Karpas-422 (cell line): ENCODE results near the gene BLCAP. TPM values are rescaled to one million over a fixed set of nuclear protein-coding genes. Genes with fewer than 3 reads are reported as not detected.

Source experiments
- DNase-seq: peaks from one replicate; pipeline ENCODE4 v3.0.0-alpha.2; 2015
- H2AFZ ChIP-seq: fragments of 200-600 bp; sonication (generic); 2 replicates; pipeline ENCODE4 v1.6.1; 2014; ENCODE audit warnings: antibody characterized with exemption, low read length, mixed read lengths
- H3K27ac ChIP-seq: fragments of 200-600 bp; sonication (generic); 2 replicates; pipeline ENCODE4 v1.5.1; 2014; ENCODE audit warnings: mild to moderate bottlenecking, low read length, moderate library complexity
- H3K27me3 ChIP-seq: fragments of 200-600 bp; sonication (generic); 2 replicates; pipeline ENCODE4 v1.6.1; 2014; ENCODE audit warnings: low read length, mixed read lengths
- H3K36me3 ChIP-seq: fragments of 200-600 bp; sonication (generic); 2 replicates; pipeline ENCODE4 v1.6.1; 2014; ENCODE audit warnings: low read length, mixed read lengths; ENCODE audit not compliant: insufficient read depth
- H3K4me1 ChIP-seq: fragments of 200-600 bp; sonication (generic); 2 replicates; pipeline ENCODE4 v1.6.1; 2014; ENCODE audit warnings: mild to moderate bottlenecking, low read length, mixed read lengths
- H3K4me2 ChIP-seq: fragments of 200-600 bp; sonication (generic); 2 replicates; pipeline ENCODE4 v1.6.1; 2014; ENCODE audit warnings: low read length, low read depth, mild to moderate bottlenecking; ENCODE audit not compliant: poor library complexity, severe bottlenecking
- H3K4me3 ChIP-seq: fragments of 200-600 bp; sonication (generic); 2 replicates; pipeline ENCODE4 v1.5.1; 2014; ENCODE audit warnings: mild to moderate bottlenecking, antibody characterized with exemption, low read length, mixed read lengths
- H3K79me2 ChIP-seq: fragments of 200-600 bp; sonication (generic); 2 replicates; pipeline ENCODE4 v1.6.1; 2014; ENCODE audit warnings: mild to moderate bottlenecking, low read length, mixed read lengths
- H3K9ac ChIP-seq: fragments of 200-600 bp; sonication (generic); 2 replicates; pipeline ENCODE4 v1.6.0; 2014; ENCODE audit warnings: low read length
- H3K9me2 ChIP-seq: fragments of 200-600 bp; sonication (generic), shearing (Covaris generic); replicated peaks from 2 replicates; pipeline ENCODE4 v1.6.0; 2014; ENCODE audit warnings: mild to moderate bottlenecking, low read length, moderate library complexity; ENCODE audit not compliant: insufficient read depth
- H3K9me3 ChIP-seq: fragments of 300-700, 200-600 bp; sonication (generic); 2 replicates; pipeline ENCODE4 v1.6.1; 2014; ENCODE audit warnings: low read length, mixed read lengths
- H4K20me1 ChIP-seq: fragments of 200-600 bp; sonication (generic); 2 replicates; pipeline ENCODE4 v1.6.1; 2014; ENCODE audit warnings: mild to moderate bottlenecking, antibody characterized with exemption, low read length, low read depth; ENCODE audit not compliant: insufficient read depth
- total RNA-seq: library from RNA; depleted of rRNA; stranded (reverse); fragments of >200 nt; shearing (Covaris generic); gene quantifications from 2 replicates; pipeline ENCODE4 v1.2.3, GENCODE V29; 2014; ENCODE audit warnings: low replicate concordance

Gene BLCAP
- total RNA-seq, 1 experiment from 2014 or later: 119 TPM

DNA sequence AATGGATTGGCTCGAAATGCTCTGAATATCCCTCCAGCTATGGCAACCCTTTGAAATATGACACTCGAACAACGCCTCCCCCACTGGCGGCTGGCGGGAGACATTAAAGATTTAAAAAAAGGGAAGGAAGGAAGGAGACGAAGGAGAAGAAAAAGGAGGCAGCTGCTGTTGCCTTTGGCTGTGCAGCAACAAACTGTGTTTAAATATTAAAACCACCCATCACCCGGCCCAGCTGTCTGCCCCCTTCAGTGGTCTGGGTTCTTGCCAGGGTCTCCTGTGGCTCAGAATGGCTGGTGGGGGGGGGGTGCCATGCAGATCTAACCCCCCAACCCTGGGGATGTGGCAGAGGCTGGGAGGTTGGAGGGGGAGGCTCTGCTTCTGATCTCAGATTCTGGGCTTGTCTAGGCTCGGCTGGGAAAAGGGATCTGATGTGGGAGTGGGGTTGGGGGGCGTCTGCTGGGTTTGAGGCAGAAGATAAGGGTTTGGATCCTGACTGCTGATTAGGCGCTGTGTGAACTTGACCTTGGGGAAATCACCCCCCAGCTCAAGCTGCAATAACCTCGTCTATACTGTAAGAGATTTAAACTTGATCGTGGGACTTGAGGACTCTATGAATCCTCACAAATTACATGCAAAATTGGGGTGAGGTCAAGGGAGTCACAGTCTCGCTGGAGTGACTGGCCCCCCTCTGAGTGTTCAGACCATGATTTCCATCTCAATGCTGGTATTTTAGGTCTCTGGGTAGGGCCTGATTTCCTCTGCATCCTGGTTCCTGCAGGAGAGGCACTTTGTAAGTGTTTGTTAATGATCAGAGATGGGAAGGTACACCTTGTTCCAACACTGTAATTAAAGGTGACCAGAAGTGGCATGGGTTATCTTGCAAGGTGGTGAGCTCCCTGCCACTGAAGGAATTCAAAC is 40.3 kb upstream of the BLCAP start:
- no peak overlapping the region for H2AFZ ChIP-seq
- no peak overlapping the region for H3K27ac ChIP-seq
- no peaks in the 10 kb centered on the region for H3K79me2 ChIP-seq
- no peak for DNase-seq
- peak overlapping the region; percentile 27; the same call in 1 of the 2 replicates for H3K4me3 ChIP-seq
- peaks cover 3% of the 10 kb centered on the region; the same call in 1 of the 2 replicates for H4K20me1 ChIP-seq
- H3K9me2 ChIP-seq: no peaks in the 10 kb centered on the region
- H3K4me2 ChIP-seq: peak overlapping the region; percentile 44
- H3K9ac ChIP-seq: no peak overlapping the region
- H3K4me1 ChIP-seq: peaks cover 11% of the 10 kb centered on the region
- H3K27me3 ChIP-seq: no peaks in the 10 kb centered on the region
- no peaks in the 10 kb centered on the region for H3K36me3 ChIP-seq
- no peaks in the 10 kb centered on the region for H3K9me3 ChIP-seq

DNA sequence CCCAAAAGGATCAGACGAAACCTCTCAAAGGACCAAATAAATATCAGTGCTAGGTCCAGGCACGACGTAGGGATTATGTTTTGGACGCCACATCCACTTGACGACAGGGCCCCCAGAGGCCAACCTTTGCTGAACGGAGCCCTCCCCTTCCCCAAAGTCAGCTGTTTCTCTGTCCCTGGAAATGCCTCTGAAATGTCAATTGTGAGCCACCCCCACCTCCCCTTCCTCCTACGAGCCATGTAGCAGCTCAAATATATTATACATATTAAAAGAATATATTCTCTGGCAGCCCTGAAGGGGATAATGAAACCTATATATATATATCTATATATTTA is 39.6 kb upstream of the BLCAP start:
- H3K9me2 ChIP-seq: no peaks in the 10 kb centered on the region
- no peak overlapping the region for H3K27ac ChIP-seq
- H3K36me3 ChIP-seq: no peaks in the 10 kb centered on the region
- H3K4me3 ChIP-seq: no peak overlapping the region
- peaks cover 11% of the 10 kb centered on the region for H3K4me1 ChIP-seq
- H3K9ac ChIP-seq: no peak overlapping the region
- H2AFZ ChIP-seq: no peak overlapping the region
- H3K27me3 ChIP-seq: no peaks in the 10 kb centered on the region
- H3K79me2 ChIP-seq: no peaks in the 10 kb centered on the region
- DNase-seq: no peak
- no peaks in the 10 kb centered on the region for H3K9me3 ChIP-seq
- H3K4me2 ChIP-seq: no peak overlapping the region
- peaks cover 3% of the 10 kb centered on the region; the same call in 1 of the 2 replicates for H4K20me1 ChIP-seq

DNA sequence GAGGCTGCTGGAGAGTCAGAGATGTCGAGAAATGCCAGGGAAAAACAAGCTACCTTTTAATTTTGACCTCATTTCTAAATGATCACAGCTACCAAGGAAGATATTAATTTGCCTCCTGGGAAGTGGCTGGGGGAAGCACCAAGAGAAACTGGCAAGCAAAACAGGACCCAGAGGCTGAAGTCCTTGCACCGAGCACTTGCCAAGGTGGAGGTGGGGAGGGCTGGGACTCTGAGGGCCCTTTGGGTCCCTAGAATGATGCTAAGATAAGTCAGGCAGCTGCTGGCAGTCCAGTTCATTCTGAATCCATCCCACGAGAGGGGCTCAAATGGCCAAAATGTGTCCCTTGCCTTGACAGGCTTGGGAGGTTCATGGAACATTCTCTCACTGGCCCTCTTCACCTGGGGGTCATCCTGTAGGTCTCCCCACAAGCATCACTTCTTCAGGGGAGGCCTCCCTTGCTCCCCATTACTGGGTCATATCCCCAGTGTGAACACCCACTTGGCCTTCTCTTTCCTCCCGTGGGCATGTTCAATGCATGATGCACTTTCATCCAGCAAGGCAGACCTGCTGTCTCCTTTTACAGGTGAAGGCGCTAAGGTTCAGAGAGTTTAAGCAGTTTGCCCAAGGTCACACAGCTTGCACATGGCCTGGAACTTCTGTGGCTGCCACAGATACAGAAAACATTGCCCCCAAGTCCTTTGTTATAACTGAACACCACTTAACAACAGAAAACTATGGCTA is 39.1 kb upstream of the BLCAP start:
- no peak overlapping the region for H3K27ac ChIP-seq
- H3K9me3 ChIP-seq: no peaks in the 10 kb centered on the region
- H2AFZ ChIP-seq: no peak overlapping the region
- H3K79me2 ChIP-seq: no peaks in the 10 kb centered on the region
- peaks cover 11% of the 10 kb centered on the region for H3K4me1 ChIP-seq
- H4K20me1 ChIP-seq: peaks cover 3% of the 10 kb centered on the region; the same call in 1 of the 2 replicates
- no peaks in the 10 kb centered on the region for H3K27me3 ChIP-seq
- no peak overlapping the region for H3K9ac ChIP-seq
- H3K4me2 ChIP-seq: no peak overlapping the region
- no peaks in the 10 kb centered on the region for H3K36me3 ChIP-seq
- no peaks in the 10 kb centered on the region for H3K9me2 ChIP-seq
- no peak for DNase-seq
- H3K4me3 ChIP-seq: no peak overlapping the region

DNA sequence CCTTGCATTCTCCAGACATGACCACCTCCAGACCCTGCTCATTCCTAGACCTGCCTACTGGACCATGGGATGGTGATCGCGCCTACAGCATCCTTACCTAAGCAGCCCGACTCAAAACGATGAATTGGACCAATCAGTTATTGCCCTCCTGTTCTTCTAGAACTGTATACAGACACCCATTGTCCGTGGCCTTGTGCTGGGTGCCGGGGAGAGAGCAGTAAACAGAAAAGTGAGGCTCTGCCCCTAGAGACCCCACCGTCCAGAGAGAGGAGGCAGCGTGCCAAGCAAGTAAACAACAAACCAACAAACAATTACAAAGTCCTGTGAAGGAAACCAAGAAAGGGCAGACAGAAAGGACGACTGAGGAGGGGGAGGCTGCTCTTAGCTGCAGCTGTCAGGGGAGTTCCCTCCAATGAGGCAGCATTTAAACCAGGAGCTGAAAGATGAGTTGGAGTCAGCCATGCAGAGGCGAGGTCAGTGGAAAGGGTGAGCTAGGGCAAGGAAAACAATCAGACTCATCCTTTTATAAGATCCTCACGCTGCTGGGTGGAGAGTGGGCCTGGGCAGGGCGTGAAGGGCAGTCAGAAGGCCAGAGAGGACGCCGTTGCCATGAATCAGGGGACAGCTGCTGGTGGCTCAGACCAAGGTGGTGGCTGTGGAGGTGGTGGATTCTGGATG is 37.6 kb upstream of the BLCAP start:
- Histone ChIP-seq H3K36me3 (no peaks in the 10 kb centered on the region), H3K4me2 (no peak overlapping the region), H3K4me3 (no peak overlapping the region), H3K27ac (no peak overlapping the region), H3K27me3 (no peaks in the 10 kb centered on the region), H3K9me2 (no peaks in the 10 kb centered on the region), H3K4me1 (peaks cover 11% of the 10 kb centered on the region), H3K79me2 (no peaks in the 10 kb centered on the region), H4K20me1 (peaks cover 3% of the 10 kb centered on the region; the same call in 1 of the 2 replicates), H2AFZ (no peak overlapping the region), H3K9ac (no peak overlapping the region), H3K9me3 (no peaks in the 10 kb centered on the region)
- no peak for DNase-seq

- no peak overlapping the region for H3K9ac ChIP-seq
- H3K9me2 ChIP-seq: no peaks in the 10 kb centered on the region
- no peaks in the 10 kb centered on the region for H3K9me3 ChIP-seq
- H3K4me2 ChIP-seq: no peak overlapping the region
- peaks cover 3% of the 10 kb centered on the region; the same call in 1 of the 2 replicates for H4K20me1 ChIP-seq
- H3K4me1 ChIP-seq: peaks cover 11% of the 10 kb centered on the region
- H3K4me3 ChIP-seq: no peak overlapping the region
- H2AFZ ChIP-seq: no peak overlapping the region
- H3K36me3 ChIP-seq: no peaks in the 10 kb centered on the region
- no peaks in the 10 kb centered on the region for H3K79me2 ChIP-seq
- peak; percentile 69 for DNase-seq
- no peak overlapping the region for H3K27ac ChIP-seq
- H3K27me3 ChIP-seq: no peaks in the 10 kb centered on the region
Observed at GRCh38 chr20:37564388-37565133, 36.9 kb upstream of the BLCAP start.

- no peak overlapping the region for H3K4me3 ChIP-seq
- no peaks in the 10 kb centered on the region for H3K9me2 ChIP-seq
- H4K20me1 ChIP-seq: peaks cover 3% of the 10 kb centered on the region; the same call in 1 of the 2 replicates
- no peak overlapping the region for H3K27ac ChIP-seq
- no peak for DNase-seq
- H3K27me3 ChIP-seq: no peaks in the 10 kb centered on the region
- H3K36me3 ChIP-seq: no peaks in the 10 kb centered on the region
- H2AFZ ChIP-seq: no peak overlapping the region
- H3K9me3 ChIP-seq: no peaks in the 10 kb centered on the region
- H3K79me2 ChIP-seq: no peaks in the 10 kb centered on the region
- no peak overlapping the region for H3K9ac ChIP-seq
- H3K4me2 ChIP-seq: no peak overlapping the region
- H3K4me1 ChIP-seq: peaks cover 11% of the 10 kb centered on the region
Observed at GRCh38 chr20:37564016-37564387, 36.3 kb upstream of the BLCAP start.

GRCh38 chr20:37562695-37563480 is 35.2 kb upstream of the BLCAP start:
- no peak overlapping the region for H3K9ac ChIP-seq
- H3K4me3 ChIP-seq: no peak overlapping the region
- DNase-seq: no peak
- no peaks in the 10 kb centered on the region for H3K36me3 ChIP-seq
- H3K27ac ChIP-seq: no peak overlapping the region
- no peaks in the 10 kb centered on the region for H3K27me3 ChIP-seq
- no peaks in the 10 kb centered on the region for H3K9me2 ChIP-seq
- H2AFZ ChIP-seq: no peak overlapping the region
- no peak overlapping the region for H3K4me2 ChIP-seq
- peaks cover 7% of the 10 kb centered on the region for H3K4me1 ChIP-seq
- H4K20me1 ChIP-seq: peaks cover 3% of the 10 kb centered on the region; the same call in 1 of the 2 replicates
- H3K79me2 ChIP-seq: no peaks in the 10 kb centered on the region
- no peaks in the 10 kb centered on the region for H3K9me3 ChIP-seq
